GM23338 (cell line): ENCODE measurements around the gene TCERG1L. TPM values are rescaled to one million over a fixed set of nuclear protein-coding genes. Genes with fewer than 3 reads are reported as not detected.

Source experiments
- ATAC-seq: fragments of 200-7000 bp; cut with Tn5 transposase; 3 replicates; pipeline ENCODE4 v1.9.1; 2020
- DNase-seq: peaks from one replicate; pipeline ENCODE4 v3.0.0-alpha.2; 2015; ENCODE audit warnings: low spot score
- H2AFZ ChIP-seq: fragments of 200-600 bp; sonication (generic); 2 replicates; pipeline ENCODE4 v1.8.0; 2016; ENCODE audit warnings: antibody characterized with exemption, mild to moderate bottlenecking, moderate library complexity
- H3F3A ChIP-seq: fragments of 200-600 bp; sonication (generic); replicated peaks from 2 replicates; pipeline ENCODE4 v1.8.0; 2017; ENCODE audit warnings: antibody characterized with exemption, mixed run types, low read depth
- H3K27ac ChIP-seq: fragments of 200-600 bp; sonication (generic); 2 replicates; pipeline ENCODE4 v1.6.1; 2016; ENCODE audit warnings: low read depth
- H3K27me3 ChIP-seq: fragments of 200-600 bp; sonication (generic); 2 replicates; pipeline ENCODE4 v1.8.0; 2016; ENCODE audit warnings: mild to moderate bottlenecking, mixed run types, moderate library complexity; ENCODE audit not compliant: insufficient read depth
- H3K36me3 ChIP-seq: fragments of 200-600 bp; sonication (generic); 2 replicates; pipeline ENCODE4 v1.8.0; 2016; ENCODE audit warnings: mild to moderate bottlenecking; ENCODE audit not compliant: insufficient read depth
- H3K4me1 ChIP-seq: fragments of 200-600 bp; sonication (generic); 2 replicates; pipeline ENCODE4 v1.8.0; 2016; ENCODE audit warnings: mild to moderate bottlenecking, moderate library complexity; ENCODE audit not compliant: insufficient read depth
- H3K4me2 ChIP-seq: fragments of 200-600 bp; sonication (generic); 2 replicates; pipeline ENCODE4 v1.7.1; 2017; ENCODE audit warnings: mixed run types
- H3K4me3 ChIP-seq: fragments of 200-600 bp; sonication (generic); 2 replicates; pipeline ENCODE4 v1.6.1; 2016; ENCODE audit warnings: mixed run types
- H3K79me2 ChIP-seq: fragments of 200-600 bp; sonication (generic); replicated peaks from 2 replicates; pipeline ENCODE4 v1.8.0; 2017; ENCODE audit warnings: mild to moderate bottlenecking; ENCODE audit not compliant: insufficient read depth
- H3K9me2 ChIP-seq: fragments of 200-600 bp; sonication (generic); 2 replicates; pipeline ENCODE4 v1.8.0; 2017; ENCODE audit not compliant: insufficient read depth
- H4K20me1 ChIP-seq: fragments of 200-600 bp; sonication (generic); replicated peaks from 2 replicates; pipeline ENCODE4 v1.8.0; 2017; ENCODE audit warnings: mild to moderate bottlenecking; ENCODE audit not compliant: insufficient read depth
- H3K27ac Mint-ChIP-seq: 2 replicates; pipeline ENCODE4 v1.8.0; 2020; ENCODE audit warnings: inconsistent platforms, mild to moderate bottlenecking, moderate library complexity, mixed read lengths
- H3K27me3 Mint-ChIP-seq: 3 replicates; pipeline ENCODE4 v1.8.0; 2022; ENCODE audit warnings: low read depth, mild to moderate bottlenecking, moderate library complexity, mixed read lengths, inconsistent platforms; ENCODE audit not compliant: insufficient read depth, poor library complexity
- H3K36me3 Mint-ChIP-seq: 3 replicates; pipeline ENCODE4 v1.8.0; 2021; ENCODE audit warnings: low read depth, mild to moderate bottlenecking, inconsistent platforms, moderate library complexity, mixed read lengths
- H3K4me1 Mint-ChIP-seq: 3 replicates; pipeline ENCODE4 v1.8.0; 2020; ENCODE audit warnings: mild to moderate bottlenecking, inconsistent platforms, mixed read lengths
- H3K4me3 Mint-ChIP-seq: 3 replicates; pipeline ENCODE4 v1.8.0; 2021; ENCODE audit warnings: moderate library complexity, mild to moderate bottlenecking, inconsistent platforms, mixed read lengths
- H3K9me3 Mint-ChIP-seq: 3 replicates; pipeline ENCODE4 v1.8.0; 2020; ENCODE audit warnings: moderate library complexity, mild to moderate bottlenecking, inconsistent platforms, mixed read lengths
- CREB1 ChIP-seq: fragments of 250-450 bp; sonication (Bioruptor Pico); IDR thresholded peaks from 2 replicates; pipeline ENCODE4 v1.5.0; 2020; ENCODE audit warnings: low read depth, mild to moderate bottlenecking, moderate library complexity
- ETS1 ChIP-seq: IDR thresholded peaks from 2 replicates; pipeline ENCODE4 v1.6.1; 2016; ENCODE audit warnings: antibody characterized with exemption
- EZH2 ChIP-seq: fragments of 200-600 bp; sonication (generic); IDR thresholded peaks from one replicate; pipeline ENCODE4 v1.8.0; 2017; ENCODE audit warnings: antibody characterized with exemption, mild to moderate bottlenecking, low read depth; ENCODE audit not compliant: unreplicated experiment
- EZH2phosphoT487 ChIP-seq: fragments of 200-600 bp; sonication (generic); IDR thresholded peaks from one replicate; pipeline ENCODE4 v1.8.1; 2018; ENCODE audit warnings: antibody characterized with exemption; ENCODE audit not compliant: unreplicated experiment
- JUNB ChIP-seq: IDR thresholded peaks from one replicate; pipeline ENCODE4 v1.6.1; 2016; ENCODE audit warnings: antibody characterized with exemption; ENCODE audit not compliant: unreplicated experiment
- NANOG ChIP-seq: IDR thresholded peaks from 2 replicates; pipeline ENCODE4 v1.6.1; 2016; ENCODE audit warnings: antibody characterized with exemption, borderline replicate concordance
- POLR2AphosphoS5 ChIP-seq: IDR thresholded peaks from 2 replicates; pipeline ENCODE4 v1.6.1; 2016; ENCODE audit warnings: antibody characterized with exemption, low read depth
- STAT1 ChIP-seq: IDR thresholded peaks from one replicate; pipeline ENCODE4 v1.6.1; 2016; ENCODE audit warnings: antibody characterized with exemption; ENCODE audit not compliant: unreplicated experiment
- ZNF114 ChIP-seq: fragments of 250-450 bp; sonication (Bioruptor Pico); IDR thresholded peaks from 2 replicates; pipeline ENCODE4 v1.5.0; 2020; ENCODE audit warnings: mild to moderate bottlenecking, moderate library complexity
- ZNF331 ChIP-seq: fragments of 250-450 bp; sonication (Bioruptor Pico); IDR thresholded peaks from 2 replicates; pipeline ENCODE4 v1.5.0; 2020; ENCODE audit warnings: low read depth, mild to moderate bottlenecking, moderate library complexity
- polyA plus RNA-seq: library from polyadenylated mRNA; unstranded; fragments of >200 nt; fragmentation: Nextera tagmentation; extraction: Ambion mirVana; gene quantifications from 2 replicates; pipeline ENCODE4 v1.2.1, GENCODE V29; 2016
- total RNA-seq: library from RNA; depleted of rRNA; stranded (reverse); fragments of >200 nt; shearing (Covaris generic); gene quantifications from 2 replicates; pipeline ENCODE4 v1.2.3, GENCODE V29; 2014
- TF ChIP-seq, protein P1 (sequence below), 2 experiments: fragments of 200-600 bp in 1 of 2; sonication (generic) in 1 of 2; conservative IDR thresholded peaks; 2 replicates each; pipeline versions ENCODE4 v1.5.1 to v1.6.1; 2016 to 2017; ENCODE audit warnings: antibody characterized with exemption in 2 of 2, low read depth in 2 of 2, mild to moderate bottlenecking in 2 of 2, moderate library complexity in 1 of 2
- TF ChIP-seq, protein P2 (sequence below): IDR thresholded peaks from one replicate; pipeline ENCODE4 v1.6.1; 2018; ENCODE audit warnings: antibody characterized with exemption; ENCODE audit not compliant: unreplicated experiment
- TF ChIP-seq, protein P3 (sequence below): fragments of 250-450 bp; sonication (Bioruptor Pico); IDR thresholded peaks from 2 replicates; pipeline ENCODE4 v1.5.0; 2020; ENCODE audit warnings: mild to moderate bottlenecking, moderate library complexity

TCERG1L gene
- total and polyA plus RNA-seq, 2 experiments from 2014 or later, result 3.9 to 5.5 TPM

GRCh38 chr10:131350245-131350644 is 38.7 kb upstream of the TCERG1L start:
- H3K9me2 ChIP-seq, result no peaks in the 10 kb centered on the region
- no peaks in the 10 kb centered on the region for H3K4me1 ChIP-seq
- no peak overlapping the region for H3K4me2 ChIP-seq
- H3K9me3 Mint-ChIP-seq, result peaks cover 91% of the 10 kb centered on the region
- no peak overlapping the region for H3K27ac ChIP-seq
- no peaks in the 10 kb centered on the region for H3F3A ChIP-seq
- no peak overlapping the region for H3K4me3 Mint-ChIP-seq
- H3K36me3 Mint-ChIP-seq, result peaks cover 36% of the 10 kb centered on the region
- TF ChIP-seq EZH2phosphoT487 (no peak), CREB1 (CRISPR knock-in tag) (no peak), ZNF114 (CRISPR knock-in tag) (no peak), NANOG (no peak), ETS1 (no peak), ZNF331 (CRISPR knock-in tag) (no peak), POLR2AphosphoS5 (no peak), JUNB (no peak), EZH2 (no peak), STAT1 (no peak)
- TF ChIP-seq, protein P1, sequence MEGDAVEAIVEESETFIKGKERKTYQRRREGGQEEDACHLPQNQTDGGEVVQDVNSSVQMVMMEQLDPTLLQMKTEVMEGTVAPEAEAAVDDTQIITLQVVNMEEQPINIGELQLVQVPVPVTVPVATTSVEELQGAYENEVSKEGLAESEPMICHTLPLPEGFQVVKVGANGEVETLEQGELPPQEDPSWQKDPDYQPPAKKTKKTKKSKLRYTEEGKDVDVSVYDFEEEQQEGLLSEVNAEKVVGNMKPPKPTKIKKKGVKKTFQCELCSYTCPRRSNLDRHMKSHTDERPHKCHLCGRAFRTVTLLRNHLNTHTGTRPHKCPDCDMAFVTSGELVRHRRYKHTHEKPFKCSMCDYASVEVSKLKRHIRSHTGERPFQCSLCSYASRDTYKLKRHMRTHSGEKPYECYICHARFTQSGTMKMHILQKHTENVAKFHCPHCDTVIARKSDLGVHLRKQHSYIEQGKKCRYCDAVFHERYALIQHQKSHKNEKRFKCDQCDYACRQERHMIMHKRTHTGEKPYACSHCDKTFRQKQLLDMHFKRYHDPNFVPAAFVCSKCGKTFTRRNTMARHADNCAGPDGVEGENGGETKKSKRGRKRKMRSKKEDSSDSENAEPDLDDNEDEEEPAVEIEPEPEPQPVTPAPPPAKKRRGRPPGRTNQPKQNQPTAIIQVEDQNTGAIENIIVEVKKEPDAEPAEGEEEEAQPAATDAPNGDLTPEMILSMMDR (conservative IDR thresholded peaks at IDR 0.05; ENCODE audit: low read depth in 2 of 2), result no peak
- TF ChIP-seq, protein P2, sequence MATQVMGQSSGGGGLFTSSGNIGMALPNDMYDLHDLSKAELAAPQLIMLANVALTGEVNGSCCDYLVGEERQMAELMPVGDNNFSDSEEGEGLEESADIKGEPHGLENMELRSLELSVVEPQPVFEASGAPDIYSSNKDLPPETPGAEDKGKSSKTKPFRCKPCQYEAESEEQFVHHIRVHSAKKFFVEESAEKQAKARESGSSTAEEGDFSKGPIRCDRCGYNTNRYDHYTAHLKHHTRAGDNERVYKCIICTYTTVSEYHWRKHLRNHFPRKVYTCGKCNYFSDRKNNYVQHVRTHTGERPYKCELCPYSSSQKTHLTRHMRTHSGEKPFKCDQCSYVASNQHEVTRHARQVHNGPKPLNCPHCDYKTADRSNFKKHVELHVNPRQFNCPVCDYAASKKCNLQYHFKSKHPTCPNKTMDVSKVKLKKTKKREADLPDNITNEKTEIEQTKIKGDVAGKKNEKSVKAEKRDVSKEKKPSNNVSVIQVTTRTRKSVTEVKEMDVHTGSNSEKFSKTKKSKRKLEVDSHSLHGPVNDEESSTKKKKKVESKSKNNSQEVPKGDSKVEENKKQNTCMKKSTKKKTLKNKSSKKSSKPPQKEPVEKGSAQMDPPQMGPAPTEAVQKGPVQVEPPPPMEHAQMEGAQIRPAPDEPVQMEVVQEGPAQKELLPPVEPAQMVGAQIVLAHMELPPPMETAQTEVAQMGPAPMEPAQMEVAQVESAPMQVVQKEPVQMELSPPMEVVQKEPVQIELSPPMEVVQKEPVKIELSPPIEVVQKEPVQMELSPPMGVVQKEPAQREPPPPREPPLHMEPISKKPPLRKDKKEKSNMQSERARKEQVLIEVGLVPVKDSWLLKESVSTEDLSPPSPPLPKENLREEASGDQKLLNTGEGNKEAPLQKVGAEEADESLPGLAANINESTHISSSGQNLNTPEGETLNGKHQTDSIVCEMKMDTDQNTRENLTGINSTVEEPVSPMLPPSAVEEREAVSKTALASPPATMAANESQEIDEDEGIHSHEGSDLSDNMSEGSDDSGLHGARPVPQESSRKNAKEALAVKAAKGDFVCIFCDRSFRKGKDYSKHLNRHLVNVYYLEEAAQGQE, result no peak
- TF ChIP-seq, protein P3, sequence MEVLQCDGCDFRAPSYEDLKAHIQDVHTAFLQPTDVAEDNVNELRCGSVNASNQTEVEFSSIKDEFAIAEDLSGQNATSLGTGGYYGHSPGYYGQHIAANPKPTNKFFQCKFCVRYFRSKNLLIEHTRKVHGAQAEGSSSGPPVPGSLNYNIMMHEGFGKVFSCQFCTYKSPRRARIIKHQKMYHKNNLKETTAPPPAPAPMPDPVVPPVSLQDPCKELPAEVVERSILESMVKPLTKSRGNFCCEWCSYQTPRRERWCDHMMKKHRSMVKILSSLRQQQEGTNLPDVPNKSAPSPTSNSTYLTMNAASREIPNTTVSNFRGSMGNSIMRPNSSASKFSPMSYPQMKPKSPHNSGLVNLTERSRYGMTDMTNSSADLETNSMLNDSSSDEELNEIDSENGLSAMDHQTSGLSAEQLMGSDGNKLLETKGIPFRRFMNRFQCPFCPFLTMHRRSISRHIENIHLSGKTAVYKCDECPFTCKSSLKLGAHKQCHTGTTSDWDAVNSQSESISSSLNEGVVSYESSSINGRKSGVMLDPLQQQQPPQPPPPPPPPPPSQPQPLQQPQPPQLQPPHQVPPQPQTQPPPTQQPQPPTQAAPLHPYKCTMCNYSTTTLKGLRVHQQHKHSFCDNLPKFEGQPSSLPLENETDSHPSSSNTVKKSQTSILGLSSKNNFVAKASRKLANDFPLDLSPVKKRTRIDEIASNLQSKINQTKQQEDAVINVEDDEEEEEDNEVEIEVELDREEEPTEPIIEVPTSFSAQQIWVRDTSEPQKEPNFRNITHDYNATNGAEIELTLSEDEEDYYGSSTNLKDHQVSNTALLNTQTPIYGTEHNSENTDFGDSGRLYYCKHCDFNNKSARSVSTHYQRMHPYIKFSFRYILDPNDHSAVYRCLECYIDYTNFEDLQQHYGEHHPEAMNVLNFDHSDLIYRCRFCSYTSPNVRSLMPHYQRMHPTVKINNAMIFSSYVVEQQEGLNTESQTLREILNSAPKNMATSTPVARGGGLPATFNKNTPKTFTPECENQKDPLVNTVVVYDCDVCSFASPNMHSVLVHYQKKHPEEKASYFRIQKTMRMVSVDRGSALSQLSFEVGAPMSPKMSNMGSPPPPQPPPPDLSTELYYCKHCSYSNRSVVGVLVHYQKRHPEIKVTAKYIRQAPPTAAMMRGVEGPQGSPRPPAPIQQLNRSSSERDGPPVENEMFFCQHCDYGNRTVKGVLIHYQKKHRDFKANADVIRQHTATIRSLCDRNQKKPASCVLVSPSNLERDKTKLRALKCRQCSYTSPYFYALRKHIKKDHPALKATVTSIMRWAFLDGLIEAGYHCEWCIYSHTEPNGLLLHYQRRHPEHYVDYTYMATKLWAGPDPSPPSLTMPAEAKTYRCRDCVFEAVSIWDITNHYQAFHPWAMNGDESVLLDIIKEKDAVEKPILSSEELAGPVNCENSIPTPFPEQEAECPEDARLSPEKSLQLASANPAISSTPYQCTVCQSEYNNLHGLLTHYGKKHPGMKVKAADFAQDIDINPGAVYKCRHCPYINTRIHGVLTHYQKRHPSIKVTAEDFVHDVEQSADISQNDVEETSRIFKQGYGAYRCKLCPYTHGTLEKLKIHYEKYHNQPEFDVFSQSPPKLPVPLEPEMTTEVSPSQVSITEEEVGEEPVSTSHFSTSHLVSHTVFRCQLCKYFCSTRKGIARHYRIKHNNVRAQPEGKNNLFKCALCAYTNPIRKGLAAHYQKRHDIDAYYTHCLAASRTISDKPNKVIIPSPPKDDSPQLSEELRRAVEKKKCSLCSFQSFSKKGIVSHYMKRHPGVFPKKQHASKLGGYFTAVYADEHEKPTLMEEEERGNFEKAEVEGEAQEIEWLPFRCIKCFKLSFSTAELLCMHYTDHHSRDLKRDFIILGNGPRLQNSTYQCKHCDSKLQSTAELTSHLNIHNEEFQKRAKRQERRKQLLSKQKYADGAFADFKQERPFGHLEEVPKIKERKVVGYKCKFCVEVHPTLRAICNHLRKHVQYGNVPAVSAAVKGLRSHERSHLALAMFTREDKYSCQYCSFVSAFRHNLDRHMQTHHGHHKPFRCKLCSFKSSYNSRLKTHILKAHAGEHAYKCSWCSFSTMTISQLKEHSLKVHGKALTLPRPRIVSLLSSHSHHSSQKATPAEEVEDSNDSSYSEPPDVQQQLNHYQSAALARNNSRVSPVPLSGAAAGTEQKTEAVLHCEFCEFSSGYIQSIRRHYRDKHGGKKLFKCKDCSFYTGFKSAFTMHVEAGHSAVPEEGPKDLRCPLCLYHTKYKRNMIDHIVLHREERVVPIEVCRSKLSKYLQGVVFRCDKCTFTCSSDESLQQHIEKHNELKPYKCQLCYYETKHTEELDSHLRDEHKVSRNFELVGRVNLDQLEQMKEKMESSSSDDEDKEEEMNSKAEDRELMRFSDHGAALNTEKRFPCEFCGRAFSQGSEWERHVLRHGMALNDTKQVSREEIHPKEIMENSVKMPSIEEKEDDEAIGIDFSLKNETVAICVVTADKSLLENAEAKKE (CRISPR knock-in tag), result no peak
- DNase-seq (peak; percentile 21), ATAC-seq (no peak)
- H3K27ac Mint-ChIP-seq, result no peak overlapping the region
- no peak overlapping the region for H3K4me3 ChIP-seq
- no peaks in the 10 kb centered on the region for H3K36me3 ChIP-seq
- no peak overlapping the region for H2AFZ ChIP-seq
- H3K79me2 ChIP-seq, result no peaks in the 10 kb centered on the region
- H3K27me3 Mint-ChIP-seq, result peaks cover 5% of the 10 kb centered on the region
- no peaks in the 10 kb centered on the region for H3K27me3 ChIP-seq
- H3K4me1 Mint-ChIP-seq, result peaks cover 10% of the 10 kb centered on the region
- H4K20me1 ChIP-seq, result no peaks in the 10 kb centered on the region
